GM18517 (cell line): ENCODE measurements around the gene KRTAP5-9.
"Not testable (repeated sequence)": the region's sequence is repeated elsewhere in the genome, so short reads cannot be mapped to it uniquely, and the experiment has no call there.

Experiments
- ATAC-seq: cut with Tn5 transposase; IDR thresholded peaks from one replicate; pipeline ENCODE4 v1.9.1; 2021; ENCODE audit warnings: mild to moderate bottlenecking, moderate library complexity; ENCODE audit not compliant: unreplicated experiment

Gene KRTAP5-9, protein sequence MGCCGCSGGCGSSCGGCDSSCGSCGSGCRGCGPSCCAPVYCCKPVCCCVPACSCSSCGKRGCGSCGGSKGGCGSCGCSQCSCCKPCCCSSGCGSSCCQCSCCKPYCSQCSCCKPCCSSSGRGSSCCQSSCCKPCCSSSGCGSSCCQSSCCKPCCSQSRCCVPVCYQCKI

DNA sequence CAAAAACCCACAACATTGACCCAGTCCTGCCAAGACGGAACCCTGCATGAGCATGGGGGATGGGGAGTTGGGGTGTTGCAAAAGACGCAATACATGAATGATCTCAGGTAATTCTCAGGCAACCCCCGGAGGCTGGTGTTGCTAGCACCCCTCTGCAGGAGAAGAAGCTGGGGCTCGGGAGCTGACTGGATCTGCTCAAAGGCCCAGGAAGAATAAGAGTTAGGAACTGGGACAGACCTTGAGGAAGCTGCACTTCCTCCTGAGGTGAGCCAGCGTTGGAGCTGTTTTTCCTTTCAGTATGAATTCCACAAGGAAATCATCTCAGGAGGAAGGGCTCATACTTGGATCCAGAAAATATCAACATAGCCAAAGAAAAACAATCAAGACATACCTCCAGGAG lies at the start of gene KRTAP5-9:
KRTAP5-9 (plus strand) TSS at position 301 of the 400 bp plus-strand sequence. CDS start 238 bp downstream, outside the sequence.
- ATAC-seq: no peak

DNA sequence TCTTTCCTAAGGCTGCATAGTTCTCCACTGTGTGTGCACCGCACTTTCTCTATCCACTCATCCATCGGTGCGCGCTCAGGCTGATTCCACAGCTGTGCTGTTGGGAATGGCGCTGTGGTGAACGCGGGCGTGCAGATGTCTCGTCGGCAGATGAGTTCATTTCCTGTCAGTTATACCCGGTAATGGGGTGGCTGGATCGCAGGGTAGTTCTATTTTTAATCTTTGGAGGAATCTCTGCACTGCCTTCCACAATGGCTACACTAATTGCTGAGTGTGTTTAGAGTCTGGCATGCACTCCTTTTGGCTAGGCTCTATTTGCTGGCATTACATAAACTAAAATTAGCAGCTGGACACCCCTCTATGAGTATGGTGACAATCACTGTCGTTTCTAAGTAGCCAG lies 49.1 kb upstream of the KRTAP5-9 start:
- ATAC-seq: no peak

DNA sequence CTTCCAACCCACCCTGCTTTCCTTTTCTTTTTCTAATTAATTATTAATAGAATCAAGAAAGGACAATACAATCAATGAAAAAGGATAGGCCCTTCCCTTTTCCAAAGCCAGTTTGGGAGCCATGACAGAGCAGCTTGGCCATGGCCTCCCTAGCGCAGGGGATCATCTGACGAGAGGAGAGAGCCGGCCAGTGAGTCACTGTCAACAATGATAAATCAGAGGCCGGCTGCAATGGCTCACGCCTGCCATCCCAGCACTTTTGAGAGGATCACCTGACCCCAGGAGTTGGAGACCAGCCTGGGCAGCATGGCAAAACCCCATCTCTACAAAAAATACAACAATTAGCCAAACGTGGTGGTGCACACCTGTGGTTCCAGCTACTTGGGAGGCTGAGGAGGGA lies 48.7 kb upstream of the KRTAP5-9 start:
- ATAC-seq: no peak

DNA sequence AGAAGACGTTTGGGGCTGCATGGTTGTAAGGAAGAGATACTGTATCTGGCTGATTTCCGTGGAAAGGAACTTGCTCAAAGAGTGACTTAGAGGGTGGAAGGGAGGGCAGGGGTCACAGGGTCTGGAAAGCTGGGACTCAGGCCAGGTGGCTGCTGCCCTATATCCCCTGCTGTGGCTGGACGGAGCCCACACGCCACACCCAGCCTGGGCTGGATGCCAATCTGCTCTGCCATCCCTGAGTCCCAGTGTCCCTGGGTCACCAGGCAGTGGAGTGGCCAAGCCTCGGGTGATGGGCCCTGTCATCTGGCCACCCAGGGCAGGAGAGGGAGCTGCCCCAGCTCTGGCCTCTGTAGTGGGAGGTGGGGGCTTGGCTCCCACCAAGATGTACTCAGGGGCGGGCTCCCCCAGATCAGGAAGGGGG lies 47.6 kb upstream of the KRTAP5-9 start:
- no peak for ATAC-seq

DNA sequence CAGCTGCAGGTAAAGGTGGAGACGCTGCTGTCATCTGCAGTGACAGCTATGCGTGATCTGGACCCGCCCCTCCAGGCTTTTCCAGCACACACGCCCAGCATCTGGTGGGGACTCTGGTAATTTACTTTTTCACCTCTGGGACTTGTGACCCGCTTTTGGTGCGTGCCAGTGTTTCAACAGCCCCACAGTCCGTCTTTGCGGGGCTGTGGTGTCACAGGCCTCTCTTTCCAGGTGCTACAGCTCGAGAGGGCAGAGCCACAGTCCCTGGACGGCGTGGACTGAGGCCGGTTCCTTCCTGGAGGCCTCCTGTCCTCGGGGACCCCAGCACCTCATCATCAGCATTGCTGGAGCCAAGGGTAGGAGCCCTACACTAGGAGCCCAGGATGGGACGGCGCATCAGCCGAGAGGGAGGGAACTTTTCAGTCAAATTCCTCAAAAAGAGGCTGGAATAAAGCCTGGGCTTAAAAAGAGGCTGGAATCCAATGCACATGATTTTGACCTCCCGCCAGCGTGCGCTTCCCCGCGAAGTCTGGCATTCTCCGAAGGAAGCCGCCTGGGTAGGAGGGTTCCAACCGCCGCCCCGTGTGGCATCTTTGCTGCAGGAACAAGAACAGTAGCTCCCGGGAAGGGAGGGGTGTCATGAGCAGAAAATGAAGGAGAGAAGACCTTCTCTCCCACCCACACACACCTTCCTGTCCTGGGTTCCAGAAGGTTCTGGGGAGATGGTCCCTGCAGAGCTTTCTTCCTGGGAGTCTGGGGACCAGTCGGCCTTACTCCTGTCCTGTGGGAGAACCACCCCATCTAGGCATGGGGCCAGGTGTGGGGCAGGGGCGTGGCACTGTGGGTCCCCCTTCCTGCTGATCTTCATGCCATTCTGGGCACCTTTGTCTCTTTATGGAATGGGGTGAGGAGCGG lies 46.9 kb upstream of the KRTAP5-9 start:
- no peak for ATAC-seq

DNA sequence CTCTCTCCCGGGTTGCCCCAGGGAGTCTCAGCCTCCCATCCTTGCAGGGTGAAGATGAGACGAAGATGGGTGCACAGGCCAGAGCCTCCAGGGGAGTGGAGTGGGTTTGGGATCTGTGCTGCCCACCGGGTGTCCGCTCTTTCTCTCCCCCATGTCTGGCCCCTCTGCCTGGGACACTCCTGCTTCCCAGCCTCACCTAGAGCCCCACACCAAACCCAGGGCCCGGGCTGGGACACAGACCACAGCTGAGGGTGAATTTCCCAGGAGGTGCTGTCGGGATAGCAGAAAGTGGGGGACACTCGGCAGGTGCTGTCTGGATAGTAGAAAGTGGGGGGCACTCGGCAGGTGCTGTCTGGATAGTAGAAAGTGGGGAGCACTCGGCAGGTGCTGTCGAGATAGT lies 46.2 kb upstream of the KRTAP5-9 start:
- ATAC-seq: no peak

DNA sequence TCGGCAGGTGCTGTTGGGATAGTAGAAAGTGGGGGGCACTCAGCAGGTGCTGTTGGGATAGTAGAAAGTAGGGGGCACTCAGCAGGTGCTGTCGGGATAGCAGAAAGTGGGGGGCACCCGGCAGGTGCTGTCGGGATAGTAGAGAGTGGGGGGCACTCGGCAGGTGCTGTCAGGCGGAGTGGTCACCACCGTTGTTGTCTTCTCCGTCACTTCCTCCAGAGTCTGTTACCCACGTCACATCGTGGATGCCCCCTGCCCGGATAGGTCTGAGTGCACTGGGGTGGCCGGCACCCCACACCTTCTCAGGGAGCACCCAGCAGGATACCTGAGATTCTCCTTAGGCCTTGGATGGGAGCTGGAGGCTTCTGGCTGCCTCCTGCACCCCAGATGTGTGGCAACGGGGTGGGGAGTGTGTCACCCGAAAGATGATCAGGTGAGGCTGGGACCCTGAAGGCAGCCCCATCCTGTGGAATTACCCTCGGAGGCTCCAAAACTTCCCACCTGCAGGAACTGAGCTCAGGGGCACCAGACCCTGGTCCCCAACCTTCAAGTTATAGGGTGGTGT lies 45.3 kb upstream of the KRTAP5-9 start:
- no peak for ATAC-seq

DNA sequence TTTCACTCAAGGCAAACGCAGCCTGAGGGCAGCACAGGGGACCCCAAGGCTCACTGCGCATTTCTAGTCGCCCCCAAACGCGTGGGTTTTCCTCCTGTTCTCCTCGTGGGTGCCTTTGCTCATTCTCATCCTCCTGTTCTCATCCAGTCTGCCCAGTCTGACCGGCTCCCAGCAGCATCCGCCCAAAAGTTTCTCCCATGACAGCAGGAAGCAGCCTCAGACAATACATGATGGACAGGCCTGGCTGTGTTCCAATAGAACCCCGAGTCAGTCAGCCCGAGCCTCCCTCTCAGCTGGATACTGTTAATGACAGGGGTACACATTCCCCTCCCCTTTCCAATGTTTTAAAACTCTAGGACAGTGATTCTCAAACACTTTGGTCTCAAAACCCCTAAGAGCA lies 43.7 kb upstream of the KRTAP5-9 start:
- ATAC-seq: no peak

DNA sequence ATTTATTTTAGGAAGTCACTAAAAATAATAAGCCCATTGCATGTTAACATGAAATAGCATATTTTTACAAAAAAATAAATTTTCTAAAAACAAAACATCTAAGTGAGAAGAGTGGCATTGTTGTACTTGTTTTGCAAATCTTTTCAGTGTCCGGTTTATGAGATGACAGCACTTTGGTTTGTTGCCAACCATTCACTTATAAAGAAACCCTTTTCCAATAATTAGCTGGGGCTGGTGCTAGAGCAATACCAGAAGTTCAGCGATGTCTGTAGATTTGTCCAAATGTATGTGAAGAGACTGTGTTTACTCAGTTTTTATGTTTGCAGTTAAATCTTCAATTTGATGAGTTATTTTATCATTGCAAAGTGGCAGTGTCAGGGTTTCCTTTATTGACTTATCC lies 43.2 kb upstream of the KRTAP5-9 start:
- ATAC-seq: no peak

DNA sequence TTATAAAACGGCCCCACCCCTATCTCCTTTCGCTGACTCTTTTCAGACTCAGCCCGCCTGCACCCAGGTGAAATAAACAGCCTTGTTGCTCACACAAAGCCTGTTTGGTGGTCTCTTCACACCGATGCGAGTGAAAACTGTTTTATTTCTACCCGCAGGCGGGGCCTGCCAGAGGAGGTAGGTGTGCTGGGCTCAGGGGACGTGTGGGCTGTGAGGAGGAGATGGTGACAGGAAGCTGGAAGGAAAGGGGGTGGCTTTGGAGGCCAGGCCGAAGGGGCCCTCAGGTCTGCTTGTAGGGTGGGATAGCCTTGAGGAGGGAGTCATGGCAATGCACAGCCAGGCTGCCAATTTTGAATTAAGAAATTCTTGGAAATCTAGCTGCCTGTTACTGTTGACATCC lies 42.4 kb upstream of the KRTAP5-9 start:
- no peak for ATAC-seq

DNA sequence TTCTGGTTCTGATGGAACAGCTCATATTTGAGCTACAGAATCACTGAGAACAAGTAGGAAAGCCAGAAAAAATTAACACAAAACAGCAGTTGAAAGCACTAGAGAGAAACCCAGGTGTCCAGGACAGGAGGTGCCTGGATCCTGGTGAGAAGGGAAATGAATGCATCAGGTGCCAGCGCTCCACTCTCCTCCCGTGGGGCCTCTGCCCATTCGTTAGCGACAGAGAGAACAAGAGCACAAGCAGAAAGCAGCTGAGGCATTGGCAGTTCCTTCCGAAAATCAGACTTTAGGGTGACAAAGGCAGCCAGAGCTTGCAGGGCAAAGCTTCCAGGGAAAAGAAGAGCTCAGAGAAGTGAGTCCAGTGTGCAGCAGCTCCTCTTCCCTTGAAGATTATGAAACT lies 41.1 kb upstream of the KRTAP5-9 start:
- ATAC-seq: no peak

DNA sequence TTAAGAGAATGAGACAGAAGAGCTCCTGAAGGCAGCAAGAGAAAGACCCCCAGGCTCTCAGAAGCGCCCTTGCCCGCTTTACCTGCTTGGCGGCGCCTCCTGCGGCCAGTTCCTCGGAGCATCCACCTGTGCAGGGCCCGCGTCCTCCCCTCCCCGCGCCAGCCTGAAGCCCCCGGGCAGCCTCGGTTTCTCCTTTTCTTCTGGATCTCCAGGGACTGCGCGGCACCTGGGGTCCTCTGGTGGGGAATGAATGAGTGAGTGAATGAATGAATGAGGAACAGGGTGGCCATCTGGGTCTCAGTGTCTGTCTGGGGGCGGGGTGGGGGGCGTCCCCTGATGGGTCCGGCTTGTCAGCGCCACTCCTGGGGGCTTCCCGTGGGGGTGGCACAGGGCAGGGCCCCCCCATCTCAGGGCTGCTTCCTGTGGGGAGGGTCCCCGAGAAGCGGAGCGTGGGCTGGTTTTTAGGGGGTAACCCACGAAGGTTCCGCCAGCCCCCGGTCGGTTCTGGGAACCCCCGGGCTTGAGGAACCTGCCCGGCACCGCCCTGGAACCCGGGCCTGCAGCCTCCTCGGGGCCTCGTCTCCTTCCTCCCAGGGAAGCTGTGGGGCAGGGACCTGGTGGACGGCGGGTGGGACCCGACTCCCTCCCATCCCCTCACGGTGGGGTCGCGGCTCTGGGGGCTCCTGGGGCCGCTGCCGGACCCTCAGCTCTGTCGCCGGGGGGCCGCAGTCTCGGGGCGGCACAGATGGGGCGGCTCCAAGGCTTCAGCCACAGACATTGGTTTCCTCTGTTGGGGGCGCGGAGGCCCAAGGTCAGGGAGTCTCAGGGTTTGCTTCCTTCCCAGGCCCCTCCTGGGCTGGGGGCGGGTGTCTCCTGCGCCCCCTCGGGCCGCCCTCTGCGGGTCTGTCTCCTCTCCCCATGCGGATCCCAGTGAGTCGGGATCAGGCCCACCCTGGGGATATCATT lies 29.4 kb upstream of the KRTAP5-9 start:
- no peak for ATAC-seq

DNA sequence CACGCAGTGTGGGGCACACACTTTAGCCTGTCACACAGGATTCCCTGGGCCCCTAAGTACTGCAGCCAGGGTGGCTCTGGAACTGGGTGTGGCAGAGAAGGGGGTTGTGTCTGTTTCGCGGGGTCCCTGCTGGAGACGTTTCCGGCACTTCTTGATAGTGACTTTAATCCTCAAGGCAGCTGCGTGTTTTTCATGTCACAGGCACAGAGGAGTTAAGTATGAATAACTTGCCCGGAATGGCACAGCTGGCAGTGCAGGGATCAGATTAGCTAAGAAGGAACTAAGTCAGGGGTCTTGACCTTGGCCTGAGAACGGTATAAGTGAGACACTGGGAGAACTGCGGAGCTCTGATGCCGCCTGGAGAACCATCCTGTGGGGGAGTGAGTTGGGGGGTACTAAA lies 28.7 kb upstream of the KRTAP5-9 start:
- ATAC-seq: no peak

DNA sequence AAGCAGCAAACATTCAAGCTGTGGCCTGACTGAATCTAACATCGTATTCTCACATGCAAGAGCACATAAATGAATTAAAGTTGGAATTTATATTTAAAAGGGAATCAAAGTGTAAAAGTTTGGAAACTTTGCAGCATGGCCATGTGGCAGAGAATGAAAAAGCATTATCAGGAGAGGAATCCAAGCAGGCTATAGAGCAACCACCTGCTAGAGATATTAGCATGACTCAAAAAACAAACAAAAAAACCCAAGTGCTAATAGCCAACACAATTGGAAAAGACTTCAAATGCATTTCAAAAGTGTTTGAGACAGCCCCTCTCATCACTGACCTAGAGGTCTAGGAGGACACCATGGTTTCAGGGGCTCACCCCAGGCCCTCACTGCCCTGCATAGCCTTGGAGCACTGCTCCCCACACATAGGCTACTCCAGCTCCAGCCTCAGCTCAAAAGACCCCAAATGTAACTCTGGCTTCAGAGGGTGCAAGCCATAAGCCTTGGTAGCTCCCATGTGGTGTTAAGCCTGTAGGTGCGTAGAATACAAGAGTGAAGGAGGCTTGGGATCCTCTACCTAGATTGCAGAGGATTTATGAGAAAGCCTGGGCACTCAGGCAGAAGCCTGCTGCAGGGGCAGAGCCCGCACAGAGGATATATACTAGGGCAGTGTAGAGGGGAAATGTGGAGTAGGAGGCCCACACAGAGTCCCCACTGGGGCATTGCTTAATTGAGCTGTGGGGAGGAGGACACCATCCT lies 22.9 kb upstream of the KRTAP5-9 start:
- no peak for ATAC-seq

DNA sequence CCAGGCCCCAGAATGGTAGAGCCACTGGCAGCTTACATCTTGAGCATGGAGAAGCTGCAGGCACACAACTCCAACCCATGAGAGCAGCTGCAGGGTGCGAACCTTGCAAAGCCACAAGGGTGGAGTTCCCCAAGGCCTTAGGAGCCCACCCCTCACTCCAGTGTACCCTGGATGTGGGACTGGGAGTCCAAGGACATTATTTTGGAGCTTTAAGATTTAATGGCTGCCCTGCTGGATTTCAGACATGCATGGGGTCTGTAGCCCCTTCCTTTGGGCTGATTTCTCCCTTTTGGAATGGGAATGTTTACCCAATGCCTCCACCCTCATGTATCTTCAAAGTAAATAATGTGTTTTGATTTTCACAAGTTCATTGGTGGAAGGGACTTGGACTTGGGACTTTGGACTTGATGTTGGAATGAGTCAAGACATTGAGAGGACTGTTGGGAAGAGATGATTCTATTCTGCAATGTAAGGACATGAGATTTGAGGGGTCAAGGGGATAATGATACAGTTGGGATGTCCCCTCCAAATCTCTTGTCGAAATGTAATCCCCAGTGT lies 22.2 kb upstream of the KRTAP5-9 start:
- ATAC-seq: no peak

DNA sequence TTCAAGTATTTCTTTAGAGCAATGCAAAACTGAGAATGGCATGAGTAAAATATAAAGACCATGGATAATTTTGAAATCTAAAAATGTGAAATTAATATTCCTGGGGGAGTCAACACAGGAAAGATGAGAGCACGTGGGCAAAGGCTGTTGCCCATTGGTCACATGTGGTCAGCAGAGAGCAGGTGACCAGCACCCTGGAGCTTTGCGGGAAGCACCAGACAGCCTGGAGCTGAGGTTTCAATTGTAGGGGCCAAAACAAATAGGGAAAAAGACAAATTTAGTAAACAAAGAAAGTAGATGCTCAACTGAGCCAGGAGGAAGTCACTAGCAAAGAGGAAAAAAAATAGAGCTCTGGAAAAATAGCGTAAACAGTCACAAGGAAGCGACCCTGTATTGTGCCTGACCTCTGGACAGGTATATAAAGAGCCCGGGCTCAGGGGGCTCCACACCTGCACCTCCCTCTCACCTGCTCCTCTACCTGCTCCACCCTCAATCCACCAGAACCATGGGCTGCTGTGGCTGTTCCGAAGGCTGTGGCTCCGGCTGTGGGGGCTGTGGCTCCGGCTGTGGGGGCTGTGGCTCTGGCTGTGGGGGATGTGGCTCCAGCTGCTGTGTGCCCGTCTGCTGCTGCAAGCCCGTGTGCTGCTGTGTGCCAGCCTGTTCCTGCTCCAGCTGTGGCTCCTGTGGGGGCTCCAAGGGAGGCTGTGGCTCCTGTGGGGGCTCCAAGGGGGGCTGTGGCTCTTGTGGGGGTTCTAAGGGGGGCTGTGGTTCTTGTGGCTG lies 21.2 kb upstream of the KRTAP5-9 start, which contains the start of gene KRTAP5-7:
KRTAP5-7 (plus strand) TSS at position 472 of the 780 bp plus-strand sequence; CDS start at position 506, 34 bp downstream.
- not testable (repeated sequence) for ATAC-seq

DNA sequence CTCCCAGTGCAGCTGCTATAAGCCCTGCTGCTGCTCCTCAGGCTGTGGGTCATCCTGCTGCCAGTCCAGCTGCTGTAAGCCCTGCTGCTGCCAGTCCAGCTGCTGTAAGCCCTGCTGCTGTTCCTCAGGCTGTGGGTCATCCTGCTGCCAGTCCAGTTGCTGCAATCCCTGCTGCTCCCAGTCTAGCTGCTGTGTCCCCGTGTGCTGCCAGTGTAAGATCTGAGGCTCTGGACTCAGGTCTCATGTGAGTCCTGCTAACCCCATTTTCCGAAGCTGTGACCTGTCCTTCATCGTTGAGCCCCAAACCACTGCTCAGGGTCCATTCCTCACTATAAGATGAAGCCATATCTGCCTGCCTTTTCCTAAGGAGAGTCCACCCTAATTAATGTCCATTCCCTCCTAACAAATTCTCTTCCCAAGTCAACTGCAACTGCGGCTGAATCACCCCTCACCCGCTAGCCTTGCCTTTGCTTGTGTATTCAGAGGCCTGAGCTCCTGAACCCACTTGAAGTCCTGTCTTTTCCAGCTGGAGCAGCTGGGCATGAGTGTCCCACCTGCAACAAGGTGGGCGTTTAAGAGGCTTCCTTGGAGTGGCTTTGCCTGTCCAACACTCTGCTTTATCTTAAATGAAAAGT lies 20.5 kb upstream of the KRTAP5-9 start:
- ATAC-seq: no peak

DNA sequence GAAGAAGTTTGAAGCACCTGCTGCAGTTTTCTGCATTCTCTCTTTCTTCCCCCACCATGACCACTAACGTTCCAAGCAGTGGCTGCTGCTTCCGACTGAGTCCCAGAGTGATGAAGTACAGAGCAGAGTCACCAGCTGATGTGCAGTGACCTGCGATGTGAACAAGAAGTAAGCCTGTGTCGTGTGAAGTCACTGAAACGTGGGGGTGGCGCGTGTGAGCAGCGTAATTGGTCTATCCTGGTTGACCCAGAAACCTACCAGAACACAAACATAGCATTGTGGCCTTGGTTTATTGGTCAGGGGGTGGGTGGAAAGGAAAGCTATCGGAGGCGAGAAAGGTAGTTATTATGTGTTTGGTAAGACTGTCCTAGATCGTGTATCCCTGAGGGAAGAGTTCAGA lies 17.6 kb upstream of the KRTAP5-9 start:
- no peak for ATAC-seq
